Esophagus squamous epithelium (tissue), 4 donors: ENCODE measurements around the gene ROM1.

Source experiments
- CTCF ChIP-seq, 6 experiments: fragments of 450-650 bp in 4 of 6; fragments of 200-600 bp in 2 of 6; sonication (generic) in 2 of 6; IDR thresholded peaks; one replicate each; pipeline ENCODE4 v1.5.1; 2016 to 2019; ENCODE audit warnings: antibody characterized with exemption in 6 of 6, mild to moderate bottlenecking in 4 of 6, moderate library complexity in 4 of 6
- POLR2A ChIP-seq, 4 donors: fragments of 450-650 bp; IDR thresholded peaks; one replicate each; pipeline ENCODE4 v1.6.1; 2017; ENCODE audit warnings: antibody characterized with exemption in 4 of 4, mild to moderate bottlenecking in 4 of 4, moderate library complexity in 3 of 4

GRCh38 chr11:62664405-62665074 is 51.5 kb downstream of the ROM1 start:
- TF ChIP-seq CTCF (IDR thresholded peaks at IDR 0.05) (no peak), POLR2A (IDR thresholded peaks at IDR 0.05) (no peak)
